Kidney epithelial cell (primary cell): ENCODE data around the gene KIF4A. TPM values are rescaled to one million over a fixed set of nuclear protein-coding genes. Genes with fewer than 3 reads are reported as not detected.

Experiments used
- DNase-seq: peaks from one replicate; pipeline ENCODE4 v3.0.0-alpha.2; 2010; ENCODE audit warnings: low read depth
- H3K27me3 ChIP-seq: 2 replicates; pipeline ENCODE4 v1.6.0; 2011; ENCODE audit warnings: low read length; ENCODE audit not compliant: control insufficient read depth, insufficient read depth
- H3K36me3 ChIP-seq: 2 replicates; pipeline ENCODE4 v1.5.1; 2011; ENCODE audit warnings: low read length; ENCODE audit not compliant: control insufficient read depth, insufficient read depth
- H3K4me3 ChIP-seq: 2 replicates; pipeline ENCODE4 v1.5.1; 2011; ENCODE audit warnings: low read depth, mild to moderate bottlenecking, control low read depth, low read length
- CTCF ChIP-seq: IDR thresholded peaks from 2 replicates; pipeline ENCODE4 v1.5.1; 2011; ENCODE audit warnings: mild to moderate bottlenecking, moderate library complexity, low read length, control low read depth, inconsistent platforms; ENCODE audit not compliant: insufficient read depth, poor library complexity, severe bottlenecking
- total RNA-seq: library from RNA; depleted of rRNA; stranded (reverse); fragments of >200 nt; gene quantifications from 2 replicates; pipeline ENCODE4 v1.2.3, GENCODE V29; 2015

The KIF4A gene
- total RNA-seq, 1 donor from 2014 or later, result 4.8 TPM

GRCh38 chrX:70423936-70424675, 134.2 kb downstream of the KIF4A start:
- Histone ChIP-seq H3K27me3 (no peaks in the 10 kb centered on the region), H3K36me3 (no peaks in the 10 kb centered on the region), H3K4me3 (no peak overlapping the region)
- TF ChIP-seq CTCF, result no peak
- DNase-seq, result no peak

GRCh38 chrX:70424801-70425200, 134.9 kb downstream of the KIF4A start:
- H3K36me3 ChIP-seq, result no peaks in the 10 kb centered on the region
- no peak for TF ChIP-seq CTCF
- no peak for DNase-seq
- no peak overlapping the region for H3K4me3 ChIP-seq
- no peaks in the 10 kb centered on the region for H3K27me3 ChIP-seq

GRCh38 chrX:70426286-70427278, 136.7 kb downstream of the KIF4A start:
- H3K27me3 ChIP-seq, result no peaks in the 10 kb centered on the region
- H3K4me3 ChIP-seq, result no peak overlapping the region
- DNase-seq, result no peak
- TF ChIP-seq CTCF, result no peak
- no peaks in the 10 kb centered on the region for H3K36me3 ChIP-seq

GRCh38 chrX:70427365-70427764, 137.5 kb downstream of the KIF4A start:
- no peak for DNase-seq
- Histone ChIP-seq H3K36me3 (no peaks in the 10 kb centered on the region), H3K27me3 (no peaks in the 10 kb centered on the region), H3K4me3 (no peak overlapping the region)
- TF ChIP-seq CTCF, result no peak

GRCh38 chrX:70429759-70430158, 139.9 kb downstream of the KIF4A start:
- Histone ChIP-seq H3K4me3 (no peak overlapping the region), H3K36me3 (no peaks in the 10 kb centered on the region), H3K27me3 (no peaks in the 10 kb centered on the region)
- DNase-seq, result no peak
- TF ChIP-seq CTCF, result no peak
